M059J (cell line): ENCODE data around the gene HEPACAM2. TPM values are rescaled to one million over a fixed set of nuclear protein-coding genes. Genes with fewer than 3 reads are reported as not detected.

Experiments used
- DNase-seq: peaks from one replicate; pipeline ENCODE4 v3.0.0-alpha.2; 2012; ENCODE audit warnings: low read depth
- total RNA-seq: library from RNA; depleted of rRNA; stranded (reverse); fragments of >200 nt; shearing (Covaris generic); gene quantifications from 2 replicates; pipeline ENCODE4 v1.2.3, GENCODE V29; 2014; rRNA removed

The HEPACAM2 gene
- total RNA-seq = not detected in 2 replicates

- no peak for DNase-seq
Observed at GRCh38 chr7:93226310-93226709, at the start of gene HEPACAM2. TSS of gene HEPACAM2 (minus strand) at chr7:93226469.

- no peak for DNase-seq
Observed at GRCh38 chr7:93265220-93265619, 39.0 kb upstream of the HEPACAM2 start.

DNA sequence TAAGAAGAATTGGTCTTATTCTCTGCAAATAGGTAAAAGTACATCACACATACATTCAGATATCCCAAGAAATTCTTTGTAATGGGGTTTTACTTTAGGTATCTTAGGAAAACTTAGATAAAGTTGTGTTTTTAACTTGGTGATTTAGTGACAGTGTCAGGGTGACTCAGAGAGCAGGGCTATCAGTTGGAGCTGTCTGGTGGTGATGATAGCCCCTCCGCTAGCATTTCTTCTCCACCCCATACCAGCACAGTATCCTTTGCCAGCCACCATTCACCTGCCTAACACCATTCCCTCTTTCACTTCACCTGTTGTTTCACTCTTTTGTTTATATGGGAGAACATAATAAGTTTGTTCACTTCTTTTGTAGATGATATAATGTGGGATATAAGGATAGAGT is 36.3 kb upstream of the HEPACAM2 start:
- DNase-seq = no peak

DNA sequence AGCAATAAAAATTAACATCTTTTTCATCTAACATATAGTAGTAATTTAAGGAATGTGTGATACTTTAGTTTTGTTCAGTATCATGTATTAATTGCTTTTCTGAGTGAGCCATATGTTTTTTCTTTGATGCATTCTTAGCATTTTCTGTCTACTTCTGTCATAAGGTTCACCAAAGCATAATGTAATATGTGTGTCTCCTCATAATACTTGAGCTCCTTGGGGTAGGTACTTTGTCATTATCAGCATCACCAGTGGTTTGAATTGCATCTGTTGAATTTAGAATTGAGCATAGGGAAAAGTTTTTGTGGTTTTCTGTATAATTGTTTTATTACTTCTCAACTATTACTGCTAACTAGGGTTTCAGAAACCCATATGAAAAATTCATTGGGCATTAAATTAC is 32.4 kb upstream of the HEPACAM2 start:
- no peak for DNase-seq

DNA sequence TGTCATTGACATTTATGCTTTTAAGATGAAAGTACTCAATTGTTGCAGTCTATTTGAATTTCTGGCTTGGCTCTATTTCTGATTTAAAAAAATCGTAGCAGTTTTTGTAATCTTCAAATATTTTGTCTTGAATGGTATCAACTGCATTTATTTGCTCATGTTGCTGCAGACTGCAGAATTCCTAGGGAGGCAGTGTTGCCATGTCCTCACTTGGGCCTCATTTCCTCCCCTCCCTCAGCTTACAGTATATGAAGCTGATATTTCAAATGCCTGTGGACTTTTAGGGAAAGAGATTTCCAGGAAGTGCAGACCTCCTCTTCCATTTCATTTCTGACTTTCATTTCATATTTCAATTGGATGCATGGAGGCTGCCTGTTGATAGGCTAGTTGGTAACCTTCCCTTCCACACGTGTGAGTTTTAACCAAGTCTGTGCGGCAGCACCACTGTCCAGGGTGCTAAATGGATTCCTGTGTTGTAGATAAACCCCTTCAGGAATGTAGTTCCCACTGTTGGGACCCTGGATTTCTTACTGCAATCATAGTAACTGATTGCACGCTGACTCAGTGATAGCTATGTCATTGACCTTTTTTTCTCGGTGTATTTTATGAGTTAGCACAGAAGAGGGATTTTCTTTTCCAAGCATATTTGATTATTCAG is 23.4 kb upstream of the HEPACAM2 start:
- no peak for DNase-seq

GRCh38 chr7:93245525-93246432 is 19.5 kb upstream of the HEPACAM2 start:
- DNase-seq = peak; percentile 38

GRCh38 chr7:93242106-93242505 is 15.8 kb upstream of the HEPACAM2 start:
- DNase-seq = no peak

DNA sequence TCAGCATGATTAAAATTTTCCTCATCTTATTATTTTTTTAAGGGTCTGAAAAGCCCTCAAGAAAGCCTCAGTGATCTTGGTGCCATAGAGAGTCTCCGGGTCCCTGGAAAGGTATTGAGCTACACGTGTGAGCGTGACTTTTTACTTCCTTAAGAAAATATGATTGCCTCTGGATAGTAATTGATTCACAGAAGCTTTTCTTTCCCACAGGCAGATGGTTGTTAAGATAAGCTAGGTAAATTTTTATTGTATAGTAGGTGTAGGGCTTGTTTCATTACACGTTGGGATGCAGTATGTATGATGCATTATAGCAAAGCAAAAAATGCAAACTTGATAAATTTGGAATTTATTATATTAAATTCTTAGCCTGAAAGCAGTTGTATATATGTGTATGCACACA is 13.6 kb upstream of the HEPACAM2 start:
- DNase-seq = no peak

- no peak for DNase-seq
Observed at GRCh38 chr7:93238748-93239147, 12.5 kb upstream of the HEPACAM2 start.

DNA sequence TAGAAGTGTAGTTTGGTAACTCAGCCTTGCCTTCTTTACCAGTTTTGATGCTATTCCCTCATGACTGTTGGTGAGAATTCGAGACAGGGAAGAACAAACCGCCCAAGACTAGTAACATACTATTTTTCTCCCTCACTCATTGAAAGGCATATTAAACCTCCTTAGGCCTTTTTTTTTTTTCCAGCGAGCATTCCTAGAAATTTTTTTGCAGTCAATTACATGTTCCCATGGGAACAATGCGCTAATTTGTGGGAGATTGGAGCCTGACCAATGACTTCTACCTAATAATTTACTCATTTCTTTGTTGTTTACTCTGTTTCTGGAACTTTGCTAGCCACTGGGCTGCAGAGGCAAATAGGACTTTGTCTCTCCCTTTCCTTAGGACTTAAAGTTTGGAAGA is 11.9 kb upstream of the HEPACAM2 start:
- no peak for DNase-seq

DNA sequence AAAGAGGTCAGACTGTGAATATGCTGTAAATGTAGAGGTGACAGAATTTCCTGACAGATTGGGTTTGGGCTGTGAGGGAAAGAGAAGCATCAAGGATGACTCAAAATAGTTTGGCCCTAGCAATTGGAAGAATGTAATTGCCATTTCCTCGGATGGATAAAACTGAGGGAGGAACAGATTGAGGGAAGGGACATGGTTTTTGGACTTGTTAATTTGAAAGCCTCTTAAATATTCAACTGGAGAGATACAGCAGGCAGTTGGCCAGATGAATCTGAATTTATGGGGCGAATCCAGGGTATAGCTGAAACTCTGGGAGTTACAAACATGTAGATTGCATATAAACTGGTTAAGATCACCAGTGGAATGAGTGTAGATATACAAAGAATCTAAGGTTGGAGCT is 9.3 kb upstream of the HEPACAM2 start:
- no peak for DNase-seq

DNA sequence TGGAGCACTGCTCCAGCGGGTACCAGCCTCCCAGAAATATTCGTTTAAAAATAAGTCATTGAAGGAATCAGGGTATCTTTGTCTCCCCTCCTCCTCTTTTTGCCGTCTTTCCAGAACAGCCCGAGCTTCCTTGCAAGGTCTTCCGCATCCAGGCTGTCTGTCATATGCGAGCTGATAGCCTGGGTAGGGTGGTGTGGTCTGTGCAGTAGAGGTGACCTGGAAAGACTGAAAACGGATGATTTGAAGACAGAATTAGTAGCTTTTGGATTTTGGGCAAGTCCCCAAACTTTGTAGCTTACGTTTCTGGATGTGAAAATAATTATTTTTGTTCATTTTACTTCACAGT is 6.4 kb upstream of the HEPACAM2 start:
- DNase-seq = peak; percentile 12

GRCh38 chr7:93231799-93232672 is 5.8 kb upstream of the HEPACAM2 start, which contains the start of gene VPS50:
TSS of gene VPS50 (plus strand) at chr7:93232366. CDS start at chr7:93232468, 102 bp downstream.
- peak; percentile 98 for DNase-seq

DNA sequence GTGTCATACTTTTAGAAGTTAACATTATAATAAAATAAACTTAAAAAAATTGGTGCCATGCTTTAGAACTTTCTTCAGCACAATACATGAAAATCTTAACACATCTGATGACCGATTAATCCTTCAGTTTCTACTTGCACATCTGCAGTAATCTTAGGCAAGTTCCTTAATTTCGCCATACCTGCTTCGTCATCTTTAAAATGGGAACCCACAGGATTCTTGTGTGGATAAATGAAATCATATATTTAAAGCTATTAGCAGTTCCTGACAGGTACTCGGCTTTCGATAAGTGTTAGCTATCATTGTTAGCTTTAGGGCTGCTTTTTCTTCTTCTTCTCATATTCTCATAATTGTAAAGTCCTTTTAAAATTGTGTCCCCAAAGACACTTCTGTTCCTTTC is 5.0 kb upstream of the HEPACAM2 start:
- no peak for DNase-seq

- DNase-seq = peak; percentile 74
Observed at GRCh38 chr7:93228302-93228701, 2.0 kb upstream of the HEPACAM2 start.

- no peak for DNase-seq
Observed at GRCh38 chr7:93219868-93220267, 6.4 kb downstream of the HEPACAM2 start.

GRCh38 chr7:93218997-93219827 is 7.1 kb downstream of the HEPACAM2 start:
- no peak for DNase-seq

- DNase-seq = no peak
Observed at GRCh38 chr7:93212881-93213280, 13.4 kb downstream of the HEPACAM2 start.

DNA sequence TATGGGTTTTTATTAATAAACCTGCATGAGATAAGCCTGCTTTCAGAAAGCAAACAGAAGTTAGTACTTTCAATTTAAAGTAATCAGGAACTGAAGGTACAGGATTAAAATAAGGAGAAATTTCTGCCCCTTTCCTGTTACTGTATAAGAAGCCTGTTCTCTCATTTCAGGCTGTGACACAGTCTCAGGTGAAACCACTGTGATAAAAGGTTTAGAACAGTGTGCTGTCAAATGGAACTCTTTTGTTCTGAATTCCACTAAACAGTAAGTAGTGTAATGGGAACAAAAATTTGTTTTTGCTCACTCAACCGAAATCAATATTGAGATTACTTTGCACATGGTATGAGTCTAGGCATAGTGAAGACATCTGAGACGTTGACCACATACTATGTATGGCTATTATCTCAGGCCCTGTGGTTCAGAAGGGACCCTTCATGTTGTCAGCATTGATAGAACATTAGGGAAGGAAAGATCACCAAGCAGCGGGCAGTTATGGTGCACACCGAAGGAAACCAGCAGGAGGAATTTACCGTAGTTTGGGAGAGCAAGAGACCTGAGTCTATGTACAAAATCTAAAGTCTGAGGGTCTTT is 14.9 kb downstream of the HEPACAM2 start:
- DNase-seq = no peak

DNA sequence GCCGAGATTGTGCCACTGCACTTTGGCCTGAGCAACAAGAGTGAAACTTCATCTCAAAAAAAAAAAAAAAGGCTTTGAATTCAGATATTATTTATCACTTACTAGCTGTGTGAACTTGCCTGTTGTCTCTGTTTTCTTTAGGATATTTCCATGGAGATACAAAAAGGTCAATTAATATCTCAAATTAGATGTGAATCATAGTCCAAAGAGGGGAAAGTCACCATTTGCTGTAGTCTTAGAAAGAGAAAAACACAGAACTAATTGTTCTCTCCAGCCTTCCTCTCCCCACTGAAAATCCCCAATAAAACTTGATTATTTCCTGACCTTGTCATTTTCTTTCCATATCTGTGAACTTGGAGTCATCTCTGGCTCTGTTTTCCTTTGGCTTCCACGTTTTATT is 21.2 kb downstream of the HEPACAM2 start:
- peak; percentile 10 for DNase-seq

DNA sequence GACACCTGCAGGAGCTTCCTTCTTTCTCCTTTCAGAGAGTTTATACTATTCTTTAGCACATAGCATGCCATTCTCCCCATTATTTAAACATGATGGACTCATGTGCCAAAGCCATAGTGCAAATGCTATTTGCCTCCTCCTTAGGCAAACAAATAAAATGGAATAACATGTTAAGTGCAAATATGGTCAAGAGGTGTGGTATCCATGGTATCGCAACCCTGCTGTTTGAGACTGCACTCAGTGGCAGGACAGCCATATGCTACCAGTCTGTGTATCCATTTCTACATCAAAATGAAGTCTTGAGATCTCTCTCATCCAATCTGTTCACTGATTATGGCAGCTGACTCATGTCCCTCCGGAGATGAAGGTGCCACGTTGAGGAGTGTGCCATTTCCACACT is 22.8 kb downstream of the HEPACAM2 start:
- no peak for DNase-seq
